ENCODE data around the gene DCAF4L1.

The DCAF4L1 gene, protein sequence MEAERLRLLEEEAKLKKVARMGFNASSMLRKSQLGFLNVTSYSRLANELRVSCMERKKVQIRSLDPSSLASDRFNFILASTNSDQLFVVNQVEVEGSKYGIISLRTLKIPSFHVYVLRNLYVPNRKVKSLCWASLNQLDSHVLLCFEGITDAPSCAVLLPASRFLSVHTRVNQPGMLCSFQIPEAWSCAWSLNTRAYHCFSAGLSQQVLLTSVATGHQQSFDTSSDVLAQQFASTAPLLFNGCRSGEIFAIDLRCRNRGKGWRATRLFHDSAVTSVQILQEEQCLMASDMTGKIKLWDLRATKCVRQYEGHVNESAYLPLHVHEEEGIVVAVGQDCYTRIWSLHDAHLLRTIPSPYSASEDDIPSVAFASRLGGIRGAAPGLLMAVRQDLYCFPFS

GRCh38 chr4:41981456-41981855 is at the start of gene DCAF4L1:
Gene DCAF4L1 (plus strand): TSS chr4:41981756. CDS start chr4:41981793, 37 bp downstream.
- DNase-seq: no peak

DNA sequence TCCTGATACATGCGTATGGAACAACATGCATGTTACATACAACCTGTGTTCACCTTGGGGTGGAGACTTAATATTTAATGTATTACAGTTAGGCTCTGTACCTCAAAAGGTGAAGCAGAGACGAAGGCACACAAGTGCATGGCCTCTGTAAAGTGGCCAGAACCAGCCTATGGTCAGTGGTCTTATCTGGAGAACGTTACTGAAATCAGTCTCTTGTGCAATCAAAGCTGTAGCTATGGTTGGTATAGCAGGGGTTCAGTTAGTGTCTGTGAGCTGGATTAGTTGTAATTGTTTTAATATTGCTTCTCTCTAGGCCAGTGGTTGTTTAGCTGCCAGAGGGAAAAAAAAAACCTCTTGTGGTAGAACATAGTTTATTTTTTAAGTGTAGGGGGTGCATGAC is 48.6 kb upstream of the DCAF4L1 start:
- no peak for DNase-seq

- DNase-seq: no peak
Observed at GRCh38 chr4:41933997-41934503, 47.5 kb upstream of the DCAF4L1 start.

GRCh38 chr4:41934514-41934900 is 47.0 kb upstream of the DCAF4L1 start:
- no peak for DNase-seq

GRCh38 chr4:41934901-41935651 is 46.5 kb upstream of the DCAF4L1 start, which contains the start of gene TMEM33:
Gene TMEM33 (plus strand): TSS chr4:41935429. CDS start chr4:41935485, 56 bp downstream.
- DNase-seq: peak; percentile 87

- no peak for DNase-seq
Observed at GRCh38 chr4:41935652-41936021, 45.9 kb upstream of the DCAF4L1 start.

DNA sequence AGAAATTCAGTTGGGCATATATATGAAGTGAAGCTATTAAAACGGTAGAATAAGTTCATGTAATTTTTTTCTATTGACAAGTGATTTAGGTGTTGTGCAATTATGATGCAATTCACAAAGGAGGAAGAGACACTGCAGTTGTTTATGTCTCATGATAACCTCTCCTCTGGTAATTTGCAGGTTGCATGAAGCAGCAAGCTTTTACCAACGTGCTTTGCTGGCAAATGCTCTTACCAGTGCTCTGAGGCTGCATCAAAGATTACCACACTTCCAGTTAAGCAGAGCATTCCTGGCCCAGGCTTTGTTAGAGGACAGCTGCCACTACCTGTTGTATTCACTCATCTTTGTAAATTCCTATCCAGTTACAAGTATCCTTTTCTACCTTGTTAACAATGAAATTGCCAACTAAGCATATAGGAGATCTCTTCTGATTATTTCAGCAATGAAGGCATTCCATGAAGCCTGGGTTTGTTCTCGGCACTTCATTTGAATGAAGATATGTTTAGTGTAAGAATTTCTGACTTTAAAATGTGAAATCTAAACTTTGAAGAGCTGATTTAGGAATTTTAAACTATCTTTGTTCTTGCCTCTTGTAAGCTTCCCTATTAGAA is 42.4 kb upstream of the DCAF4L1 start:
- no peak for DNase-seq

- no peak for DNase-seq
Observed at GRCh38 chr4:41940834-41941233, 40.7 kb upstream of the DCAF4L1 start.

GRCh38 chr4:41943506-41943905 is 38.0 kb upstream of the DCAF4L1 start:
- no peak for DNase-seq

- DNase-seq: no peak
Observed at GRCh38 chr4:41944089-41944488, 37.5 kb upstream of the DCAF4L1 start.

DNA sequence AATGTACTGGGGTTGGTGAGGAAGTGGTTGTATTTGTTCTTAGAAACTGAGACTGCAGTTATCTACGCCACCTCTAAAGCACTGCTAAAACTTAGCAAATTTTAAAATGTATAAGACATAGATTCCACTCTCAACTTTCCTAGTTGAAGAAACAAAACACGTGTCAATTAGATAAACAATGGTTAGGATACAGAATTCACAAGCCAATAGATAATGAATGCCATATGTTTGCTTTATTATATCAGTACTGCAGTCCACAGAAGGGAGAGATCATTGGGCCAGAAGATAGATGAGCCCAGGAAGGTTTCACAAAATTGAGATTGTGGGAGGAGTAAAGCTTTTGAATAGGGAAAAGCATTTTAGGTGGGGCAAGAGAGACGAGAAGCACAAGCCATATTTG is 32.0 kb upstream of the DCAF4L1 start:
- DNase-seq: no peak

DNA sequence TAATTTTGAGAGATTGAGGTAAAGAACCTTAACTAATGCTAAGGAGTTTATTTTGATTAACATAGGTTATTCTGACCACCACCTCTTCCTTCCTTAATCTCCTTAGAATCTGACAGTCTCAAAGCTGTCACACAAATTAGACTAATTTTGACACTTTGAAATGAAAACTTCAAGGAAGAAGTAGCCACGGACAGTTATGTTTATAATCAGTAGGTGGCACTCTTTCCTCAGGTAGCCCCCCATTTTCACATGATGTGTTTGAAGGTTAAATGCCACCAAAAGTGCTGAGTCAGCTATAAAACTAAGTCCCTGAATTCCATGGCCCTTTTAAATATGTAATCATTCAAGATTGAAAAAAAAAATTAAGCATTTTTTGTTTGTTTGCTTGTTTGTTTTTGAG is 23.9 kb upstream of the DCAF4L1 start:
- DNase-seq: peak; percentile 7

- peak; percentile 5 for DNase-seq
Observed at GRCh38 chr4:41963105-41963504, 18.5 kb upstream of the DCAF4L1 start.

DNA sequence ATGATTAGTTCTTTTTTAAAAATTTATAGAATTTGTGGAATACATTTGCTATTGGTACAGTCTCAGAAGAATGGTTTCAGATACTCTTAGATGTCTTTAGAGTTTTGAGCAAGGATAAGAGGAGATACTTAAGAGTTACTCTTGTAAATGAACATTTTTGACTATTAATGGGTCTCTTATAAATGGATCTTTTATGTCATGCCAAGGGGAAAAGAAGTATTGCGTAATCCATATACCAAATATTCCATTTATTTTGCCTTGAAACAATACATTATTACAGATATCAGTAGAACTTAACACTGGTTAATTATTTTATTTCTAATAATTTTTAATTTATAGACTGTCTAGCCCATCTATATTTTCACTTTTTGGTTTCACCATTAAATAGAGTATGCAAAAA is 17.2 kb upstream of the DCAF4L1 start:
- no peak for DNase-seq

GRCh38 chr4:41967392-41967791 is 14.2 kb upstream of the DCAF4L1 start:
- no peak for DNase-seq

- no peak for DNase-seq
Observed at GRCh38 chr4:41969671-41970070, 11.9 kb upstream of the DCAF4L1 start.

DNA sequence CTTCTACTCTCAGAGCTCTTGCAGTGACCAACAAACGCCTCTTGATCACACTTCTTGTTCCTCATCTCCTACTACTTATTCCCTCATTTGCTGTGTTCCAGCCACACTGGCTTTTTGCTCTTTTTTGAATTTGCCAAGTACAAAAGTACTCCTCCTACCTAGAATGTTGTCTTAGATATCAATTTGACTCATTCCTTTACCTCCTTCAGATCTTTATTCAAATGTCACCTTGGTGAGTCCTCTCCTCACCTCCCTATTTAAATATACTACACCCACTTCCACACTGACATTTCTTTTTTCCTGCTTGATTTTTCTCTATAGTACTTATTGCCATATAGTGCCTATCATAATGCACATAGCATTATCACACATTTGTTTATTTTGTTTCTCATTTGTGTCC is 6.2 kb upstream of the DCAF4L1 start:
- DNase-seq: no peak

GRCh38 chr4:41976775-41977516 is 4.6 kb upstream of the DCAF4L1 start:
- no peak for DNase-seq

- DNase-seq: peak; percentile 74
Observed at GRCh38 chr4:41977709-41978108, 3.8 kb upstream of the DCAF4L1 start.

GRCh38 chr4:41982716-41983115 is 1.2 kb downstream of the DCAF4L1 start:
- no peak for DNase-seq

GRCh38 chr4:41985151-41985550 is 3.6 kb downstream of the DCAF4L1 start:
- no peak for DNase-seq

DNA sequence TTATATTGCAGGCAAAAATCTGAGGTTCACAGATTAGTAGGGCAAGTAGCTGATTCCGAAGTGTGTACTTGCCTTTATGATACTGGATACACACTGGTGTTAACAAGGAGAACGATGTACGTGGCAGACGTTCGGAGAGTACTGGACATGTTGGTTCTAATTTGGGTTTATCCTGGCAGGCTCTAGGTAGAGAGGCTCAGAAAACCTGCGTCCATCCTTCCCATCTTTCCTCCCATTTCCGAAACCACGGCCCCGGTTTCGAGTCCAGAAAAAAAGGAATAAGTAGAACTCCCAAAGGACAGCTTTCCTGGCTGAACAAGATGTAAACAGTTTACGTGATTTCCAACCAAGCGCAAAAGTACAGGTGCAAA is 8.4 kb downstream of the DCAF4L1 start:
- no peak for DNase-seq

All from fibroblast of upper back skin (primary cell).